HepG2 (cell line): ENCODE results near the gene SLC35F6. TPM values are rescaled to one million over a fixed set of nuclear protein-coding genes. Genes with fewer than 3 reads are reported as not detected.

ENCODE experiments used
- AGO2 ChIP-seq: fragments of 200-400 bp; formaldehyde crosslinking; optimal IDR thresholded peaks from 2 replicates; pipeline ENCODE3; 2017; ENCODE audit warnings: mild to moderate bottlenecking, low read depth, low read length, moderate library complexity
- CCDC6 ChIP-seq: sonication (generic); formaldehyde crosslinking; IDR thresholded peaks from 2 replicates; pipeline ENCODE4 v1.8.1; 2022; ENCODE audit warnings: mild to moderate bottlenecking, missing genetic modification reagents, moderate library complexity
- CREM ChIP-seq, 2 experiments: sonication (generic) in 1 of 2; formaldehyde crosslinking in 1 of 2; IDR thresholded peaks; 2 replicates each; pipeline versions ENCODE4 v1.4.0 to v1.6.1; 2016 to 2020; ENCODE audit warnings: antibody characterized with exemption in 1 of 2, mild to moderate bottlenecking in 1 of 2, missing genetic modification reagents in 1 of 2
- DNMT1 ChIP-seq: sonication (generic); formaldehyde crosslinking; IDR thresholded peaks from 2 replicates; pipeline ENCODE4 v1.5.1; 2020; ENCODE audit warnings: mild to moderate bottlenecking, missing genetic modification reagents
- EHMT2 ChIP-seq: fragments of 200-600 bp; sonication (generic); IDR thresholded peaks from 2 replicates; pipeline ENCODE4 v1.7.0; 2017; ENCODE audit warnings: antibody characterized with exemption, low read depth, low read length, borderline replicate concordance
- ERF ChIP-seq: IDR thresholded peaks from 2 replicates; pipeline ENCODE4 v1.6.1; 2018; ENCODE audit warnings: missing biosample characterization, missing genetic modification reagents
- HOXD1 ChIP-seq: sonication (generic); formaldehyde crosslinking; IDR thresholded peaks from 2 replicates; pipeline ENCODE4 v1.5.0; 2020; ENCODE audit warnings: missing genetic modification reagents
- KMT2B ChIP-seq: IDR thresholded peaks from 2 replicates; pipeline ENCODE4 v1.6.1; 2016; ENCODE audit warnings: missing genetic modification reagents, missing compliant biosample characterization
- NKX3-1 ChIP-seq: sonication (generic); formaldehyde crosslinking; IDR thresholded peaks from 2 replicates; pipeline ENCODE4 v1.5.0; 2020; ENCODE audit warnings: missing genetic modification reagents
- RFXANK ChIP-seq: IDR thresholded peaks from 2 replicates; pipeline ENCODE4 v1.6.1; 2016
- SNRNP70 ChIP-seq: fragments of 200-400 bp; formaldehyde crosslinking; IDR thresholded peaks from 2 replicates; pipeline ENCODE4 v1.6.1; 2017; ENCODE audit warnings: mild to moderate bottlenecking, low read depth, low read length, moderate library complexity
- SP4 ChIP-seq: sonication (generic); formaldehyde crosslinking; IDR thresholded peaks from 2 replicates; pipeline ENCODE4 v1.8.1; 2023; ENCODE audit warnings: mild to moderate bottlenecking, missing genetic modification reagents
- SPEN ChIP-seq: sonication (generic); formaldehyde crosslinking; IDR thresholded peaks from 2 replicates; pipeline ENCODE4 v1.5.1; 2020; ENCODE audit warnings: low read depth, mild to moderate bottlenecking, missing genetic modification reagents
- SUZ12 ChIP-seq: fragments of 150-350 bp; IDR thresholded peaks from 2 replicates; pipeline ENCODE4 v1.6.1; 2014; ENCODE audit warnings: low read depth, low read length
- ZFP36L1 ChIP-seq: sonication (generic); formaldehyde crosslinking; IDR thresholded peaks from 2 replicates; pipeline ENCODE4 v1.8.0; 2022; ENCODE audit warnings: mild to moderate bottlenecking, missing genetic modification reagents, moderate library complexity
- ZMYM3 ChIP-seq: sonication (generic); formaldehyde crosslinking; IDR thresholded peaks from 2 replicates; pipeline ENCODE4 v1.5.1; 2020; ENCODE audit warnings: mild to moderate bottlenecking, missing genetic modification reagents
- ZNF547 ChIP-seq: sonication (generic); formaldehyde crosslinking; IDR thresholded peaks from 2 replicates; pipeline ENCODE4 v1.5.1; 2020; ENCODE audit warnings: mild to moderate bottlenecking, missing genetic modification reagents
- ZNF839 ChIP-seq: sonication (generic); formaldehyde crosslinking; IDR thresholded peaks from 2 replicates; pipeline ENCODE4 v1.4.0; 2020; ENCODE audit warnings: missing genetic modification reagents, mild to moderate bottlenecking, borderline replicate concordance
- polyA plus RNA-seq, 8 experiments: library from polyadenylated mRNA; depleted of rRNA in 3 of 8; stranded (reverse) in 7 of 8; unstranded in 1 of 8; fragments of >200 nt; fragmentation: Illumina TruSeq in 4 of 8; extraction: Trizol in 4 of 8; gene quantifications; 2 replicates each; pipeline versions ENCODE4 v1.2.1 to v1.2.3, GENCODE V29; 2011 to 2016; ENCODE audit warnings: low read depth in 4 of 8, missing spikeins in 1 of 8, mixed read lengths in 1 of 8; ENCODE audit not compliant: insufficient read depth in 1 of 8
- total RNA-seq, 5 experiments: library from RNA; depleted of rRNA; stranded (reverse); fragments of >200 nt; fragmentation: Illumina TruSeq; extraction: Trizol; gene quantifications; 2 replicates each; pipeline ENCODE4 v1.2.3, GENCODE V29; 2016; ENCODE audit warnings: low read depth in 1 of 5
- TF ChIP-seq, protein P1 (sequence below): sonication (generic); formaldehyde crosslinking; IDR thresholded peaks from 2 replicates; pipeline ENCODE4 v1.8.0; 2022; ENCODE audit warnings: missing genetic modification reagents, mild to moderate bottlenecking, inconsistent platforms, borderline replicate concordance
- TF ChIP-seq, protein P2 (sequence below): sonication (generic); formaldehyde crosslinking; IDR thresholded peaks from 2 replicates; pipeline ENCODE4 v1.8.1; 2023; ENCODE audit warnings: mild to moderate bottlenecking, missing genetic modification reagents
- TF ChIP-seq, protein P3 (sequence below): sonication (generic); formaldehyde crosslinking; conservative IDR thresholded peaks from 2 replicates; pipeline ENCODE4 v1.5.0; 2020; ENCODE audit warnings: missing genetic modification reagents
- TF ChIP-seq, protein P4 (sequence below): sonication (generic); formaldehyde crosslinking; conservative IDR thresholded peaks from 2 replicates; pipeline ENCODE4 v1.4.0; 2020; ENCODE audit warnings: missing genetic modification reagents

Gene SLC35F6
- total and polyA plus RNA-seq, 2 of the 13 experiments (the other 11 are each of a cell fraction or from before 2014, with no cell fraction given), result 15.2 to 21.2 TPM

DNA sequence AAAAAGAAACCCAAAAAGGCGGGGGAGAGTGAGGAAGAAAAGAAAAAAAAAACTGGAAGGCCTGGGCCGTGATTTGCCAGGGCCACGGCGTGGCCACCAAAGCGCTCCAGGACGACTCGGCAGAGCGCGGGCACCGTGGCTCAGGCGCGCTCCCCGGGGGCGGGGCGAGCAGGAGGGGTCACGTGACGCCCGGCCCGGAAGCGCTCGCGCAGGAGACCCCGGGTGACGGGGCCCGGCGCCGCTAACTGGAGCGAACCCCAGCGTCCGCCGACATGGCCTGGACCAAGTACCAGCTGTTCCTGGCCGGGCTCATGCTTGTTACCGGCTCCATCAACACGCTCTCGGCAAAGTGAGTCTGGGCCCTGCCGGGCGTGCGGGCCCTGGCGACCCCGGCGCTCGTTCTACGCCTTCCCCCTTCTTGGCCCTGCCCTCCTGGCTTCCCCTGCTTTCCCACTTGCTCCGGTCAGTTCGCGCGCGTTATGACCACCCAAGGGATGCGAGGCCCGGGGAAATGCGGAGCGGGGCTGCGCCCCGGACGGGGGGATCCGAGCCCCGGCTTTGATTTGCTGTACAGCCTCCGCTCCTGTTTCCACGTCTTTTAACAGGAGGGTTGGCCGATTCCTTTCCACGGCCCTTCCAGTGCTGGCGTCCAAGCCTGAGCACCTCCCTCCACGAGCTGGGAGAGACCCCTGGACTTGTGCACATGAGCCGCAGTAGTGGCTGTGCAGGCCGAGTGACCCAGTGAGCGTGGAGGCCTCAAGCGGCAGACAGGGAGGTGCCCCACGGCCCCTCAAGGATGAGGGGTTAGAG, at the start of gene SLC35F6 (continued):
- TF ChIP-seq, protein P1, sequence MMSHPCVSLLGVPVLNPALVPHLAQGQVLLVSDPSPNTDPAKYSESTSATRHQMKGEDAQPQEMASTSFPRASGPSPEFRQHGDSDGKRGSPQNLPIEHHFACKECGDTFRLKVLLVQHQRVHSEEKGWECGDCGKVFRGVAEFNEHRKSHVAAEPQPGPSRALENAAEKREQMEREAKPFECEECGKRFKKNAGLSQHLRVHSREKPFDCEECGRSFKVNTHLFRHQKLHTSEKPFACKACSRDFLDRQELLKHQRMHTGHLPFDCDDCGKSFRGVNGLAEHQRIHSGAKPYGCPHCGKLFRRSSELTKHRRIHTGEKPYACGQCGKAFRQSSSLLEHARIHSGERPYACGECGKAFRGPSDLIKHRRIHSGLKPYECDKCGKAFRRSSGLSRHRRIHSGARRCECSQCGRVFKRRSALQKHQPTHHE (CRISPR knock-in tag), result peak; percentile 60; the same call in 1 of the 2 replicates
- TF ChIP-seq ERF (CRISPR knock-in tag) (peak; percentile 71; the same call in 1 of the 2 replicates), ZNF547 (peak; percentile 96), SP4 (CRISPR knock-in tag) (peak; percentile 88), AGO2 (peak; percentile 80), DNMT1 (CRISPR knock-in tag) (peak; percentile 70; the same call in 1 of the 2 replicates), HOXD1 (CRISPR knock-in tag) (peak; percentile 71; the same call in 1 of the 2 replicates), CREM (IDR thresholded peaks at IDR 0.05) (no peak), CREM (CRISPR knock-in tag; IDR thresholded peaks at IDR 0.05) (no peak), ZNF839 (CRISPR knock-in tag) (no peak), SNRNP70 (no peak), SUZ12 (no peak), NKX3-1 (CRISPR knock-in tag) (no peak; the same call in 1 of the 2 replicates), KMT2B (CRISPR knock-in tag) (peak; percentile 90), SPEN (CRISPR knock-in tag) (peak; percentile 78), RFXANK (CRISPR knock-in tag) (no peak), ZFP36L1 (CRISPR knock-in tag) (0 out of 2 replicates have a peak, but pooled peaks have one; percentile 30), EHMT2 (no peak), ZMYM3 (no peak), CCDC6 (peak; percentile 79; the same call in 1 of the 2 replicates)
- TF ChIP-seq, protein P2, sequence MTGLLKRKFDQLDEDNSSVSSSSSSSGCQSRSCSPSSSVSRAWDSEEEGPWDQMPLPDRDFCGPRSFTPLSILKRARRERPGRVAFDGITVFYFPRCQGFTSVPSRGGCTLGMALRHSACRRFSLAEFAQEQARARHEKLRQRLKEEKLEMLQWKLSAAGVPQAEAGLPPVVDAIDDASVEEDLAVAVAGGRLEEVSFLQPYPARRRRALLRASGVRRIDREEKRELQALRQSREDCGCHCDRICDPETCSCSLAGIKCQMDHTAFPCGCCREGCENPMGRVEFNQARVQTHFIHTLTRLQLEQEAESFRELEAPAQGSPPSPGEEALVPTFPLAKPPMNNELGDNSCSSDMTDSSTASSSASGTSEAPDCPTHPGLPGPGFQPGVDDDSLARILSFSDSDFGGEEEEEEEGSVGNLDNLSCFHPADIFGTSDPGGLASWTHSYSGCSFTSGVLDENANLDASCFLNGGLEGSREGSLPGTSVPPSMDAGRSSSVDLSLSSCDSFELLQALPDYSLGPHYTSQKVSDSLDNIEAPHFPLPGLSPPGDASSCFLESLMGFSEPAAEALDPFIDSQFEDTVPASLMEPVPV (CRISPR knock-in tag), result 0 out of 2 replicates have a peak, but pooled peaks have one; percentile 71
- TF ChIP-seq, protein P3, sequence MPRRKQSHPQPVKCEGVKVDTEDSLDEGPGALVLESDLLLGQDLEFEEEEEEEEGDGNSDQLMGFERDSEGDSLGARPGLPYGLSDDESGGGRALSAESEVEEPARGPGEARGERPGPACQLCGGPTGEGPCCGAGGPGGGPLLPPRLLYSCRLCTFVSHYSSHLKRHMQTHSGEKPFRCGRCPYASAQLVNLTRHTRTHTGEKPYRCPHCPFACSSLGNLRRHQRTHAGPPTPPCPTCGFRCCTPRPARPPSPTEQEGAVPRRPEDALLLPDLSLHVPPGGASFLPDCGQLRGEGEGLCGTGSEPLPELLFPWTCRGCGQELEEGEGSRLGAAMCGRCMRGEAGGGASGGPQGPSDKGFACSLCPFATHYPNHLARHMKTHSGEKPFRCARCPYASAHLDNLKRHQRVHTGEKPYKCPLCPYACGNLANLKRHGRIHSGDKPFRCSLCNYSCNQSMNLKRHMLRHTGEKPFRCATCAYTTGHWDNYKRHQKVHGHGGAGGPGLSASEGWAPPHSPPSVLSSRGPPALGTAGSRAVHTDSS (CRISPR knock-in tag), result no peak
- TF ChIP-seq, protein P4, sequence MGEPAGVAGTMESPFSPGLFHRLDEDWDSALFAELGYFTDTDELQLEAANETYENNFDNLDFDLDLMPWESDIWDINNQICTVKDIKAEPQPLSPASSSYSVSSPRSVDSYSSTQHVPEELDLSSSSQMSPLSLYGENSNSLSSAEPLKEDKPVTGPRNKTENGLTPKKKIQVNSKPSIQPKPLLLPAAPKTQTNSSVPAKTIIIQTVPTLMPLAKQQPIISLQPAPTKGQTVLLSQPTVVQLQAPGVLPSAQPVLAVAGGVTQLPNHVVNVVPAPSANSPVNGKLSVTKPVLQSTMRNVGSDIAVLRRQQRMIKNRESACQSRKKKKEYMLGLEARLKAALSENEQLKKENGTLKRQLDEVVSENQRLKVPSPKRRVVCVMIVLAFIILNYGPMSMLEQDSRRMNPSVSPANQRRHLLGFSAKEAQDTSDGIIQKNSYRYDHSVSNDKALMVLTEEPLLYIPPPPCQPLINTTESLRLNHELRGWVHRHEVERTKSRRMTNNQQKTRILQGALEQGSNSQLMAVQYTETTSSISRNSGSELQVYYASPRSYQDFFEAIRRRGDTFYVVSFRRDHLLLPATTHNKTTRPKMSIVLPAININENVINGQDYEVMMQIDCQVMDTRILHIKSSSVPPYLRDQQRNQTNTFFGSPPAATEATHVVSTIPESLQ, result peak; percentile 78; the same call in 1 of the 2 replicates
